H1 (cell line): ENCODE data around the gene TNS1.

ENCODE experiments used
- POLR2A ChIP-seq, 2 experiments: IDR thresholded peaks; 1 replicate in 1 of 2; 2 replicates in 1 of 2; pipeline ENCODE4 v1.6.1; 2011; ENCODE audit warnings: low read depth in 2 of 2, low read length in 2 of 2, mild to moderate bottlenecking in 2 of 2; ENCODE audit errors: control extremely low read depth in 1 of 2
- SIN3A ChIP-seq, 2 experiments: IDR thresholded peaks in 1 of 2; conservative IDR thresholded peaks in 1 of 2; 2 replicates each; pipeline ENCODE4 v1.6.1; 2011 to 2012; ENCODE audit warnings: low read length in 2 of 2, improper control_type of control experiment in 1 of 2, low read depth in 1 of 2, mild to moderate bottlenecking in 1 of 2
- SUZ12 ChIP-seq: fragments of 200-600 bp; sonication (generic); IDR thresholded peaks from 2 replicates; pipeline ENCODE4 v1.6.1; 2012; ENCODE audit warnings: mild to moderate bottlenecking, inconsistent platforms, low read length, moderate library complexity, mixed read lengths
- TF ChIP-seq, protein P1 (sequence below), 3 experiments: IDR thresholded peaks; 1 replicate in 2 of 3; 2 replicates in 1 of 3; pipeline versions ENCODE4 v1.5.1 to v1.6.1; 2011; ENCODE audit warnings: low read length in 3 of 3, mild to moderate bottlenecking in 3 of 3, inconsistent platforms in 2 of 3, low read depth in 1 of 3, moderate library complexity in 1 of 3; ENCODE audit not compliant: insufficient read depth in 1 of 3; ENCODE audit errors: control extremely low read depth in 1 of 3
- TF ChIP-seq, protein P2 (sequence below): IDR thresholded peaks from 2 replicates; pipeline ENCODE4 v1.6.1; 2011; ENCODE audit warnings: low read depth, mild to moderate bottlenecking, low read length; ENCODE audit not compliant: insufficient read depth

DNA sequence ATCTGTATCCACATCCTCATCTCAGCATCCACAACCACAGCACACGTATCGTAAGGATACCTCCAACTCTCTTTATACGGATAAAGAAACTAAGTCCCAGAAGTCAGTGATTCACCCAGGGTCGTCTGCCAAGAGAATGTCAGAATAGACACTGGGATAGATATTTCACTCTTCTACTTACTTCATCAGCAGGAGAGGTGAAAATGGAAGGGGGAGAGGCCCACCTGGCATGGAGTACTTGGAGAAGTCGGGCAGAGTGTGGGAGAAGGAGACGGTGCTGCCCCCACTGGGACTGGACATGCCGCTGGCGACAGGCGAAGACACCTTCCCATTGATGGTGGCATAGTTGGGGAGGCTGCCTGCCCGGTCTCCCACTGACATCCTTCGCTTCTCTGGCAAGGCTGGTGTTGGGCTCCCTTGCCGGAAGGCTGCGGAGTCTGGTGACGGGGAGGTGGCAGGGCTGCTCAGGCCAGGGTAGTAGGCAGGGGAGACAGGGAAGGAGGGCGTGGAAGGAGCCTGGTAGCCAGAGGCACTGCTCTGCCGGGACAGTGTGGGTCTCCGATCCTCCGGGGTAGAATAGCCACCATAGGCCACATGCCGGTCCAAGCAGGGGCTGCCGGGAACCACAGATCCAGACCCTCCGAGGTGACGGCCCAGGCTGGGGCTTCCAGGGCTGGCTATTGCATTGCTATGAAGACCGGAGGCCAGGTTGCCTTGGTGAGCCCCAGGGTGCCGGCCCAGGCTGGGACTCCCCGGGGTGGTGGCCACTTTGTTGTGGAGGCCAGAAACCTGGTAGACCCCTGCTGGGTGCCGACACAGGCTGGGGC is 185.1 kb downstream of the TNS1 start:
- TF ChIP-seq SUZ12 (no peak), SIN3A (conservative IDR thresholded peaks at IDR 0.05 in 1 of 2, IDR thresholded peaks at IDR 0.05 in 1 of 2; ENCODE audit: low read depth in 1 of 2, low read length in 2 of 2) (no peak), POLR2A (IDR thresholded peaks at IDR 0.05; ENCODE audit: control extremely low read depth in 1 of 2, low read depth in 2 of 2, low read length in 2 of 2) (no peak)
- TF ChIP-seq, protein P1, sequence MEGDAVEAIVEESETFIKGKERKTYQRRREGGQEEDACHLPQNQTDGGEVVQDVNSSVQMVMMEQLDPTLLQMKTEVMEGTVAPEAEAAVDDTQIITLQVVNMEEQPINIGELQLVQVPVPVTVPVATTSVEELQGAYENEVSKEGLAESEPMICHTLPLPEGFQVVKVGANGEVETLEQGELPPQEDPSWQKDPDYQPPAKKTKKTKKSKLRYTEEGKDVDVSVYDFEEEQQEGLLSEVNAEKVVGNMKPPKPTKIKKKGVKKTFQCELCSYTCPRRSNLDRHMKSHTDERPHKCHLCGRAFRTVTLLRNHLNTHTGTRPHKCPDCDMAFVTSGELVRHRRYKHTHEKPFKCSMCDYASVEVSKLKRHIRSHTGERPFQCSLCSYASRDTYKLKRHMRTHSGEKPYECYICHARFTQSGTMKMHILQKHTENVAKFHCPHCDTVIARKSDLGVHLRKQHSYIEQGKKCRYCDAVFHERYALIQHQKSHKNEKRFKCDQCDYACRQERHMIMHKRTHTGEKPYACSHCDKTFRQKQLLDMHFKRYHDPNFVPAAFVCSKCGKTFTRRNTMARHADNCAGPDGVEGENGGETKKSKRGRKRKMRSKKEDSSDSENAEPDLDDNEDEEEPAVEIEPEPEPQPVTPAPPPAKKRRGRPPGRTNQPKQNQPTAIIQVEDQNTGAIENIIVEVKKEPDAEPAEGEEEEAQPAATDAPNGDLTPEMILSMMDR (IDR thresholded peaks at IDR 0.05; ENCODE audit: control extremely low read depth in 1 of 3, insufficient read depth in 1 of 3, low read depth in 1 of 3, low read length in 3 of 3), result no peak
- TF ChIP-seq, protein P2, sequence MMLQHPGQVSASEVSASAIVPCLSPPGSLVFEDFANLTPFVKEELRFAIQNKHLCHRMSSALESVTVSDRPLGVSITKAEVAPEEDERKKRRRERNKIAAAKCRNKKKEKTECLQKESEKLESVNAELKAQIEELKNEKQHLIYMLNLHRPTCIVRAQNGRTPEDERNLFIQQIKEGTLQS, result no peak
